ENCODE measurements around the gene PEPD.
"Not testable (repeated sequence)": the region's sequence is repeated elsewhere in the genome, so short reads cannot be mapped to it uniquely, and the experiment has no call there.

The PEPD gene

DNA sequence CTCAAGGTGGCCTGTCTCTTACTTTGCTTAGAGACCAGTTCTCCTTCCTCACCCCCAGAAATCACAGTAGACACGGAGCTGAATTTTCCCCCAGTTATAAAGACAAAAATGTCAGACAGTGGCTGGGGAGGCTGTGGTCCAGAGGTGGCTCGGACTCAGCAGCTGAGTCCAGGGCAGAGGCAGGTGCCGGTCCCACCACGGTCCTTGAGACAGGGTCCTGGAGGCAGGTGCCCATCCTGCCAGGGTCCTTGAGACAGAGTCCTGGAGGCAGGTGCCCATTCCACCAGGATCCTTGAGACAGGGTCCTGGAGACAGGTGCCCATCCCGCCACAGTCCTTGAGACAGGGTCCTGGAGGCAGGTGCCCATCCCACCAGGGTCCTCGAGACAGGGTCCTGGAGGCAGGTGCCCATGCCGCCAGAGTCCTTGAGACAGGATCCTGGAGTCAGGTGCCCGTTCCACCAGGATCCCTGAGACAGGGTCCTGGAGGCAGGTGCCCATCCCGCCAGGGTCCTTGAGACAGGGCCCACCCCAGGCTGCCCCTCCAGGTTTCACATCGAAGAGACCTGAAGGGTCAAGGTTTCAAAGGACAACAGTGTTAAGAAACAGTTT, 23.1 kb downstream of the PEPD start:
- DNase-seq: no peak

- no peak for DNase-seq
Observed at GRCh38 chr19:33497778-33498175, 23.8 kb downstream of the PEPD start.

GRCh38 chr19:33497131-33497777, 24.3 kb downstream of the PEPD start:
- no peak for DNase-seq

GRCh38 chr19:33496038-33496895, 25.3 kb downstream of the PEPD start:
- DNase-seq: no peak

GRCh38 chr19:33493401-33494275, 28.0 kb downstream of the PEPD start:
- no peak for DNase-seq

GRCh38 chr19:33492951-33493350, 28.6 kb downstream of the PEPD start:
- DNase-seq: no peak

DNA sequence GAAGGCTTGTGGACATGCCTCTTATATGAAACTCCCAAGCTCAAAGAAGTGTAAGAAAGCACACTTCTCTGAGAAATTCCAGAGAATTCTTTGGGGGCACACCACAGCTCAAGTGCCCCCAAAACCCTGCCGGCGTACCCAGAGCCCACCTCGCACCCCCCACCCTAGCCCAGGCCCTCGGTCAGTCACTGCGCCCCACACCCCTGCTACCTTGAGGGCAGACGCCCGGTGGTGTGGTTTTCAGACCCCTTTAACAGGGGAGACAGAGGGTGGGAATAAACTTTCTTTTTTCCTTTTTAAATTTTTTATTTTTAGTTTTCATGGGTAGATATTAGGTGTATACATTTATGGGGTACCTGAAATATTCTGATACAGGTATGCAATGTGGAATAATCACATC, 29.5 kb downstream of the PEPD start:
- no peak for DNase-seq

GRCh38 chr19:33490596-33490995, 31.0 kb downstream of the PEPD start:
- DNase-seq: not testable (repeated sequence)

DNA sequence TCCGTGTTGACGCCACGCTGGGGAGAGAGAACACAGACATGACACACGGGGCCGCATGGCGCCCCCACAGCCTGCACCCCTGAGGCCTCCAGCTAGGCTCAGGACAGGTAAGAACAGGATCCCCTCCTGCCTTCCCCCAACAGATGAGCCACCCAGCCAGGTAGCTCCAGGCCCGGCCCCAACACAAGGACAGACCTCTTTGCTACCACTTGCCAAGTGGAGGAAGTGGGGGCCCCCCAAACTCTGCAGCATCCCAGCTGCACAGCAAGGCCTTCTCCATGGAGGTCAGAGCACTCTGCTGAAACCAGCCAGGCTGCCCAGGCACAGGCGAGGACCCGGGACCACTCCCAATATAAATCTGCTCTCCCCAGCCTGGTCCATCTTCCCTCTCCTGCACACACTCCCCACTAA, 31.5 kb downstream of the PEPD start:
- DNase-seq: no peak

- DNase-seq: no peak
Observed at GRCh38 chr19:33488826-33489225, 32.8 kb downstream of the PEPD start.

DNA sequence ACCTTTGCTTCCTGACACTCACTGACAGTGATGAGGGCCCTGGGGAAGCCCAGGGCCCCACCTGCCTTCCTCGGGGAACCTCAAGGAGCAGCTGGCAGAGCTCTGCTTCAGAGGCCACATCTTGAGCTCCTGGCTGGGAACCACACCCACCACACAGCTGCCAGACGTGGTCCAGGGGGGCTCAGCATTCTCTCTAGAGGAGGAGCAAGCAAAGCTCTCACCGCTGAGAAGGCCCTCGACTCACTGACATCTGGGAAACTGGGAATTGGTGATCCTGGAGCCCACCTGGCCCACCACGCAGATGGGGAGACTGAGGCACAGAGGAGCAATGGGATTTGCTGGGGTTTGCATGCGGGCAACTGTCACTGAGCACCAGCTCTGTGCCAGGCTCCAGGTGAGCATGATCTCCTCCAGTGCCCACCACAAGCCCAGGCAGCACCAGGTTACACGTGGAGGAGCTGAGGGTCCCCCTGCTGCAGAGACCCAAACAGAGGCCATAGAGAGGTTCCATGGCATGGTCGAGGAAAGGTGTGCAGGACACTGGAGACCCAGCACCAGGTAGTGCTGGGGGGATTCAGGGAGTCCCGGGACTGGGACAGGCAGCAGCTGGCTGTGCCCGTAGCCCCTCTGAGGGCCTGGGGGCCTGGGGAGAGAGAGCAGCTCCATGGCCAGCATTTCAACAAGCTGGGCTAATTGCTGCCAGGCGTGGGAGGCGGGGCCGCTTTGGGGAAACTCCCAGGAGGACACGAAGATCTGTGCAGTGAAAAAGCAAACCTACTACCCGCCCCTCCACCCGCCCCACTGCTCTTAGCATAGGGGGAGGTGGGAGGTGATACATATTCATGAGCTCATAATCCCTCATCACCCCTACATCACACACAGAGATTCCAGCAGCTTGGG, 33.4 kb downstream of the PEPD start:
- DNase-seq: no peak

- DNase-seq: peak in 1 of 56 donors; percentile 19
Observed at GRCh38 chr19:33486936-33487811, 34.4 kb downstream of the PEPD start.

DNA sequence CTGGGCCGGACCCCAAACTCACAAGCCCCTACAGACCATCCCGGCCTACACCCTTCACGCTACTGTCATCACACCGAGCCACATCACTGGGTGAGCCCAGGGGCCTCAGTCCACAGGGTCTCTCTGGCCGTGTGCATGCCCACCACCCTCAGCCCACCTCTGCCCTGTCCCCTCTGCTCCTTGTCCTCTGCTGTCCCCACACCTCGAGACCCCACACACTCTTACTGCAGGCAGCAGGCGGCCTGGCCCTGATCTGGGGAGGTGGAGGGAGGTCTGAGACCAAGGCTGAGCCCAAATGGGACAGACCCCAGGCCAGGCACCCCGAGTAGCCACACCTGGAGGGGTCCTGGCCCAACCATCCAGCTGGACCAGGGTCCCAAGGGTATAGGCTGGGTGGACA, 35.2 kb downstream of the PEPD start:
- no peak for DNase-seq

DNA sequence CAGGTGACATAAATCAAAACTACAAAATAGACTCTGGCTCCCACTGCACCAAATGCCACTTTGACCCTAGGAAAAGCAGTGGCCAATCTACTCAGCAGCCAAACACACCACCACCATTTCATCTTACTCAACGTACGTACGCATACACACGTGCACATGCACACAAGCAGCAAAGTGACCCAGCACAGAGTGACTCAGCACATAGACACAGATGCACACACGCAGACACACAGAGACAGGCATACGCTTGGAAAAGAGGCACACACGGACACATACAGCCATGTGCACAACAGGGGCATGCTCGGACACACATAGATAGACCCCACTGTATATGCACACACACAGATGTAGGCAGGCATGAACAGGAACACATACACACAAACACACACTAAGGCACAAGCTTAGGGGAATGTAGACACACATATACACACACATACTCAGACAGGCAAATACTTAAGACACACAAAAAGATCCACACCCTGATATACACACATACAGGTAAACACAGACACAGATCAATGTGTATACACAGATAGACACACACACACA, 37.3 kb downstream of the PEPD start:
- no peak for DNase-seq

DNA sequence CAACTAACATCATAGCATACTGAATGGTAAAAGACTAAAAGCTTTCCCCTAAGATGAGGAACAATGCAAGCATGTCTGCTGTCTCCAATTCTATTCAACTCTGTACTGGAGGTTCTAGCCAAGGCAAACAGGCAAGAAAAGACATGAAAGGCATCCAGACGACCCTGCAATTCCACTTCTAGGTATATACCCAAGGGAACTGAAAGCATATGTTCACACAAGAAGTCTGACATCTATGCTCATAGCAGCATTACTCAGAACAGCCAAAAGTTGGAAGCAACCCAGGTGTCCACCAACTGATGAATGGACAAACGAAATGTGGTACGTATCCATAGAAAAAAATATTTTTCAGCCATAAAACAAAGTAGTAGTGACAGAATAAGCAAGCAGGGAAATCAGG, 39.1 kb downstream of the PEPD start:
- DNase-seq: no peak

DNA sequence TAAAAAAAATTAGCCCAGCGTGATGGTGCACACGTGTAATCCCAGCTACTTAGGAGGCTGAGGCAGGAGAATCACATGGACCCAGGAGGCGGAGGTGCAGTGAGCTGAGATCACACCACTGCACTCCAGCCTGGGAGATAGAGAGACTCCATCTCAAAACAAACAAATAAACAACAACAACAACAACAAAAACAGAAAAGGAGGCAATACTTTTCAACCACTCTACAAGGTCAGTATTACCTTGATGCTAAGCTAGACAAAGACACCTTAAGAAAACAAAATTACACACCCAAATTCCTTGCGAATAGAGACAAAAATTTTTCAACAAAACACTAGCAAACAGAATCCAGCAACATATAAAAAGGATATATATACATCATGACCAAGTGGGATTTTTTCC, 39.7 kb downstream of the PEPD start:
- DNase-seq: no peak

DNA sequence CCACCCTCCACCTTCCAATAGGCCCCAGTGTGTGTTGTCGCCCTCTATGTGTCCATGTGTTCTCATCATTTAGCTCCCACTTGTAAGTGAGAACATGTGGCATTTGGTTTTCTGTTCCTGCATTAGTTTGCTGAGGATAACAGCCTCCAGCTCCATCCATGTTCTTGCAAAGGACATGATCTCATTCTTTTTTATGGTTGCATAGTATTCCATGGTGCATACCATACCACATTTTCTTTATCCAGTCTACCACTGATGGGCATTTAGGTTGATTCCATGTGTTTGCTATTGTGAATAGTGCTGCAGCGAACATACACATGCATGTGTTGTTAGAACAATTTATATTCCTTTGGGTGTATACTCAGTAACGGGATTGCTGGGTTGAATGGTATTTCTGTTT, 42.0 kb downstream of the PEPD start:
- not testable (repeated sequence) for DNase-seq

DNA sequence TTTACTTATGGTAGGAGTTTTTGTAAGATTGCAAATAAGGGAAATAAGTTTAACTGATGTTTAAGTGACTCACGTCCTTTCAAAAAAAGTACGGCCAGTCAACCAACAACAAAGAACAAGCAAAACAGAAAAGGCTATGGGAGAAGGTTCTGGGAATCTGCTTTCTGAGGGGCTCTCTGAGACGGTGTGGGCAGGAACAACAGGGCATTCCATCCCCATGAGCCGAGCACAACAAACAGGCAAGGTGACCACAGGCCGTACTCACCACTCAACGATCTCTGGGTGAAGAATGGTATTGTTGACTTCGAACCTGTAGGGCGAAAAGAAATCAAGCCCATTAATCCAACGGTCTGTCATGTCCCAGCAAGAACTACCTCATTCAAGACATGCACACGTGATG, 43.8 kb downstream of the PEPD start:
- DNase-seq: no peak

GRCh38 chr19:33476151-33476707, 45.4 kb downstream of the PEPD start:
- no peak for DNase-seq

All from amygdala (tissue), 56 donors.